Stimulated activated CD8-positive, alpha-beta memory T cell treated with anti-CD3 and anti-CD28 coated beads, Interleukin-15, amount 100 ng/mL, for 4 hours (primary cell): ENCODE measurements around the gene FOXC1.

Experiments
- DNase-seq, 2 donors: peaks; one replicate each; pipeline ENCODE4 v3.0.0-alpha.2; 2020; ENCODE audit warnings: low read depth in 2 of 2

FOXC1 gene

DNA sequence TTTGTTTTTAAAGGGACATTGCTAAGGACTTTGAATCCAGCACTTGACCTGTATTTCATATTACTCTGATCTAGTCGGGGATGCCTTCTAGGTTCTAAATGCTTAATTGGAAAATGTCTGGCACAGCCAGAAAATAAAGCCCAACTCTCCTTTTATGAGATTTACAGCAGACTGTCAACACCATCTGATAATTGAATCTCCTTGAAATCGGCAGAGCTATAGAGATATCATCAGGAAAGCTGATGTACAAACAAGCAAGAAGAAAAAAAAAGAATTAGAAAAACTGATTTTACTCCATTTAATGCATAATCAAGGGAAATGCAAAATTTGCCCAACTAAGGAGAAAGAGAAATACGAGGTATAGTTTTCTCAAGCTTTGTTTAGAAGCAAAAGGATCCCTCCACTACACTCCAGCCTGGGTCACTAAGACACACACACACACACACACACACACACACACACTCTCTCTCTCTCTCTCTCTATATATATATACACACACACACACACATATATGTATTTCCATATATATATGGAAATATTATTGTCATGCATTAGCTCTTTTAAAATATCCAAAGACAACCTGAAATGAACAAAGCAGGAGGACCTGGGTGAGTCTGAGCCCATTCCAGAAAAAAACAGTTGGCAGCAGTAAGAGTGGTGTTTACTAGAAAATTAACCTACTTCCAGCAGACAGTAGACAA, 9.5 kb upstream of the FOXC1 start:
- DNase-seq: no peak

DNA sequence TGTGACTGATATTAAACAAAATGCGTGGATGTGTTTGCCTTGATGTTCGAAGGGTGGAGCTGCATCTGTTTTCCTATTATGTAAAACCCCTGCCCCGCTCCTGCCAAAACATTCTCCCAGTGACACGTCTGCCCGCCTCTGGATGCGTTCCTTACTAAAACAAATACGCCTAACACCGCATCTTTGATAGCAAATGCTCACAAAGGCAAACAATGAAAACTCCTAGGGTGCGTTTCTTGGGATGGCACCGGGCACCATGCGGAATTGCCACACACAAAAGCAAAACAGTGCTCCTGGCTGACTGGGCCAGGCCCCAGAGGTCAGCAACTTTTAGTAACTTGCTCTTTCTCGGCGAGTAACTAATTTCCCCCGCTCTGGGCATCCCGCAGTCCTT, 9.0 kb upstream of the FOXC1 start:
- no peak for DNase-seq

DNA sequence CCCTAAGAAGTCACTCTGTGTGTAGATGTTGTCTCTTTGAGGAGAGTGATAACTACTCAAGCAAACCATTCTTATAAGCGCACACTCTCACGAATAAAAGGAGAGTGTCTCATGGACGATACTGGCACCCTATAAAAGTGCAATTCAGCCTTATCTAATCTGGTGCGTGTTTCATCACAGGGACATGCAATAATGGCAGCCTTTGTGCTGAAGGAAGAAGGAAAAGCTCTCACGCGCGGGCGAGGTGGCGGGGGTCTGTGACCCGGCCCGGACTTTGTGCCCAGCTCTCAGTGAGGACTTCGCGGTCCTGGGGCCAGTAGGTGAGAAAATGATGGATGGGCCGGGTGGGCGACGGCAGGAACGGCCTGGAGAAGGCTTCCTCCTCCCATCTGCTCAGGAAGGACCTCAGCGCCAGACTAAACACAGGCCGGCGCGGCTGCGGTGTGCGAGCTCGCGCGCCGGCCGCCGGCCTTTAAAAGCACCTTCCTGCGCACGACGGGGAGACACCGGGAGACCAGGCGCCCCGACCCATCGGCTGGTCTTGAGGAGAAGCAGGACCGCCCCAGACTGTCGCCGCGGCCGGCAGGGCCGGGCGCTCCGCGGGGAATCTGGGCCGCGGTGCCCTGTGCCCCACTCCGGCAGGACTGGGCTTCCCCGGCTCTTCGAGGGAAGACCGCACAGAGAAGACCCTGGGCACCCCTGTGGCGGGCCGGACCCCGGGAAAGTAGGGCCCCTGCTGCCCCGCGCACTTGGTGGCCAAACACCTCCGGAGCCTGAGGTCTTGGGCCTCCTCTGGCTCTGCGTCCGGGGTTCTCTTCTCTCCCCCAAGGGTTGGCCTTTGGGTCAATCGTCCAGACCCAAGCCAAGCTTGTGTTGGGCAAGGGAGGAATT, 8.3 kb upstream of the FOXC1 start:
- DNase-seq: no peak

DNA sequence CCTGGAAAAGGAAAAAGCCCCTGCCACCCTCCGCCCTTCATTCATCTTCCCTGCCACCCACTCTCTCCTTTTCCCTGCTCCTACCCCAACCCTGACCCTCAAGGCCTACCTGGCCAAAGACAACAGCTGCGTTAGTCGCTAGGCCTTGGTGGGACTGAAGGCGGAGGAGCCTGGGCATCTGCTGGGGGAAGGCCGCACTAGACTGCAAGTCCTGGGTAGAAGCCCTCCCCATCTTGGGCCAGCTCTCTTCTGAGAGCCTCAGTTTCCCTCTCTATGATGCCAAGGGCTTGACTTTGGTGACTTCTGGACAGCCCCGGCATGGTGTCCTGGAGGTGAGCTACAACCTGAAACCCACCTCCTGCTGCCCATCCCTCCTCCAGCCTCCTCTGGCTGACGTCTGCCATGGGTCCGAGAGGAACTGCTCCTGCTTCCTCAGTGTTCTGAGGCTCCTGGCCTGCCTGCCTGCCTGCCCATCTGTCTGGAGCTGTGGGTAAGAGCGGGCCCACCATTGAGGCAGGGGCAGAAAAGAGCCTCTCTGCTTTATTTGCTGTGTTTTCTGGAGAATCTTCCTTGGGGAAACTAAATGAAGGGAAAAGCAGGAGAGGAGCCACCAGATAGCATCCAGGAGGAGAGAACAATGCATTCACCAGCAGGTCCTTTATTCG, 7.5 kb upstream of the FOXC1 start:
- DNase-seq: no peak

DNA sequence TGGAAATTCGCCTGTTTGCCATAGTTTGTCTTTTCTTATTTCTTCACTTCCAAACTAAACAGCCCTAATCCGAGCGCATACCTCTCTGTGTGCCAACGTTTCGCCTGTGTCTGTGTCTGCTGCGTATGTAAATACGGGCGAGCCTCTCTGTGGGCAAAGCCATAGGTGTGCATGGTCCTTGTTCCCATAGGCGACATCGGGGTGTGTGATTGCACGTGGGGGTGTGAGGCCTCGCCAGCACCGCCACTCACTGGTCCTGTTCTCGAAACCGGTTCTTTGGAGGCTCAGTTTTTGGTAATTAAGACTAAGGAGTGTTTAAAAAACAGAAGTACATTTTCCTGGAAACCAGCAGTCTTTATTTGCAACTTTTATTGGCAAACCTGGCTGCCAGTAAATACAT, 6.0 kb upstream of the FOXC1 start:
- no peak for DNase-seq

DNA sequence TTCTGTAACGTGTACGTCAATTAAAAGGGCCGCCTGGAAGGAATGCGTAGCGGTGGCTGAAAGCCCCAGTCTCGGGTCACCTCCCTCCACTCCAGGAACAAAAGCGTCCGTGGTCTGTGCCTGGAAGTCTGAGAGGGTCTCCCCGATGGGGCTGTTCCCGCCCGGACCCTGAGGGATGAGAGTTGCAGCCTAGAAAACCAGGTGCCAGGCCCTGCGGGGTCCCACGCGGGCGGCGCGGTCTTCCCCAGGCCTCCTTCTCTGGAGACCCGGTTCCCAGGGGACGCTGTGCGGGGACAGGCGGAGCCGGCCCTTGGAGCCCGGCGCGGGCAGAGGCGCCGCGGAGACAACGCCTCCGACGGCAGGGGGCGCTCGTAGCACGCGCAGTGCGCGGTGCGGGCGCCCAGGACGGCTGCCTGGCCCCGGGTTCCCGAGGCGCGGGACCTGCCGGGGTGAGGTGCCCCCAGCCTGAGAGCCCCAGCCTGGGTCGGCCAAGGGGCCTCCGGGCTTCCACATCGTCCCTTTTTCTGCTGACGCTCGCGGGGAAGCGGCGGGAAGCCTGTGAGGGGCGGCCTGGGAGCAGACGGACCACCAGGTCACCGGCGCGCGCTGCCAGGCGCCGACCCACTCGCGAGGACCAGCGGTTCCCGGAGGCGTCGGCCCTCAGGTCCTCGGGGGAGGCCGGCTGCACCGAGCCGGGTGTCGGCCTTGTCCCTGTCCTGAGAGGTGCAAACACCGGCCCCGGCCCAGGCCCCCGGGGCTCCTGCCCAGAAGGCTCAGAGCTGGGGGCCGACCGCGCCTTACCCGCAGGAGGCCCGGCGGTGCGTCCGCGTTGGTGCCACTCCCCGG, 5.3 kb upstream of the FOXC1 start:
- DNase-seq: peak in 1 of 2 donors; percentile 31

DNA sequence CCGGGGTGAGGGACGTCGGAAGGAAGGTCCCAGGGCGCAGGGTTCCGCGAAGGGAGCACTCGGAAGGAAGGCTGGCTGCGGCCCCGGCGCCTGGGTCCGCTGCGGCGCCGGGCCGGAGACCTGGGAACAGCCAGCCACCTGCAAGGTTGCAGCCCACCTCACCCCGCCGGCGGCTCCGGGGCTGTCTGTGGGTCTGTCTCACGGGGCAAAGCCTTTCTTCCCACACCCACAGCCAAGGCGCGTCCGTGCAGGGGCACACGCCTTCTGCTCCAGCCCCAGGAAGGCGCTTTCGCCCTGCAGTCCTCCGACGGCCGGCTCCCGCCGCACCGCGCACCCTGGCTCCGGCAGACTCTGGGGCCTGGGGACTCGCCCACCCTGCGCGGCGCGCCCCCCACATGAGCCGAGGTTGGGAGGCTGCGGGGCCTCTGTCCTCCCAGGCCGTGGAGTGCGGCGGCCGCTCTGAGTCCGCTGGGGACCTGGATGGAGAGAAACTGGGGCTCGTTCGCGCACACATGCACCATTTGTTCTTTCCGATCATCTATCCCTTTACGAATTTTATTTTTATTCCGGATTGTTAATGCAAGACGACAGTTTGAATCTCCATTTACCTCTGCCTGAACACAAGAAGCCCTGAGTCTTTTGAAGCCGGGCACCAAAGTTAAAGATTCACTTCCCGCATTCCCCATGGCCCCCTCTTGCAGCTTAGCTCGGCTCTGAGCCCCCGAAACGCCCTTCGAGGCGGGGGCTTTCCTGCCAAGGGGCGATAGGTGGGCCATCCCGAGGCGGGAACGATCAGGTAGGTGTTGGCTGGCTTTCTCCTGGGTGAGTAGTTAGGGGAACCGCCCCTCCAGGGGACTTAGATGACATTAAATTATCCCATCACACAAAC, 4.5 kb upstream of the FOXC1 start:
- DNase-seq: no peak

DNA sequence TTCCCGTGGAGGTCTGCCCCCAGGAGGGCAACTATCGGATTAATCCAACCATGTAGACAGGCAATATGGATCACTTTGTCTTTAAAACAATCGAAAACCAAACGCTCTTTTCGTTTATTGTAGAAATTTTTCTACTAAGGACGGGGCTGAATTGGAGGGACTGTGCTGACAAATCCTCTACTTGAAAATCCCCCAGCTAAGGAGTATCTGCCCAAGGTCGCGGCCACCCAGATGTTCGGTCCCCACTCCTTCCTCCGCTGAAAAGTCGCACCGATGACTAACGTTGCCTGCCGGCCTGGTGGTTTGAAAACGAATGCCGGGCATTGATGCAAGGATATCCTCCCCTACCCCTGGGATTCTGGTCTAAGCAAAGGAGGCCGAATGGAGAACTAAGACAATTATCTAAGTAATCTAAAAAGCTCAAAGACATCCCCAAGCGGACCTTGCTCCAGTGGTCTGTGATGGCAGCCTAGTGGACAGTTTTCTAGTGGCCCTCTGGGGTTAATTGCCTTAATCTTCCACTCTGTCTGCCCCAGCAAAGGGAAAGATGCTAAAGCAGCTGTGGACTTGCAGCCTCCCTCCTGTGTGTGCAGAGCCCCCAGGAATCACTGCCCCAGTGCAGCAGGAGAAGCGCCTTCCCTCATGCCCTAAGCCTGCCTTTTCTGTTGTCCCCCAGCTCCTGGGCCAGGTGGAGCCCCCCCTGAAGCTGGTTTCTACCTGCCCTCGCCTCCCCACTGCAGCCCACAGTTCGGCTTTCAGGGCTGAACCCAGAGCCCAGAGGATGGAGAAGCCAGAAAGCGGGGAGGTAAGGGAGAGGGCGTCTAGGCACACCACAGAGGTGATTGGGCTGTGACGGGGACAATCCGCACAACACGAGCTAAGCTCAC, 3.6 kb upstream of the FOXC1 start:
- no peak for DNase-seq

DNA sequence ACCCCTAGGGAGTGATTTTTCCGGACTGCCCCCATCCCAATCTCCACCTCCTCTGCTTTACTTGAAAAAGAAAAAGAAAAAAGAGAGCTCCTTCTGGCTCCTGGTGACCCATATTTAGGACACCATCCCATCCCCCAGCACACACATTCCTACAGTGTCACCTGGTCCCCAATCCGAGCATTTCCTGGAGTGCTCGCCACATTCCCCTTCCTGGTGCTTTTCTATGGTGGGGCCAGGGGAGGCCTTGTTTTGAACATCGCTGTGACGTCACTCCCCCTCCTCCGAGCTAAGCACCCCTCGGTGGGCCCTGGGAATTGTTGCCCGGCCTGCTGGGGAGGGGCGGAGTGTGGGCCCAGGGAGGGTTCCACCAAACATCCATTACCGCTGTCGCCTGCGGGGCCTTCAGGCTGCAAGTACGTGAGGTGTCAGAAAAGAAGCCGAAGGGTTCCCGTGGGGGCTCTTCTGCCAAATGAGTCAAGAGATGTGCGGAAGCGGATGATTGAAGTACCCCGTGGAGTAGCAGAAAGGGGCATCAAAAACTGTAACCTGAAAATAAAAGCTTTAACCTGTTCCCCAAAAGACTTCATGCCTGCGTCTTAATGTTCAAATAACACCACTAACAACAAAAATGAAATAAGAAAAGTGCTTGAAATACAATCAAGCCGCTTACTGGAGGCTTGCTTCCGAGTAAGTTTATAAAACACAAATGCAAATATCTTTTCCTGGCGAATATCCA, 2.8 kb upstream of the FOXC1 start:
- no peak for DNase-seq

DNA sequence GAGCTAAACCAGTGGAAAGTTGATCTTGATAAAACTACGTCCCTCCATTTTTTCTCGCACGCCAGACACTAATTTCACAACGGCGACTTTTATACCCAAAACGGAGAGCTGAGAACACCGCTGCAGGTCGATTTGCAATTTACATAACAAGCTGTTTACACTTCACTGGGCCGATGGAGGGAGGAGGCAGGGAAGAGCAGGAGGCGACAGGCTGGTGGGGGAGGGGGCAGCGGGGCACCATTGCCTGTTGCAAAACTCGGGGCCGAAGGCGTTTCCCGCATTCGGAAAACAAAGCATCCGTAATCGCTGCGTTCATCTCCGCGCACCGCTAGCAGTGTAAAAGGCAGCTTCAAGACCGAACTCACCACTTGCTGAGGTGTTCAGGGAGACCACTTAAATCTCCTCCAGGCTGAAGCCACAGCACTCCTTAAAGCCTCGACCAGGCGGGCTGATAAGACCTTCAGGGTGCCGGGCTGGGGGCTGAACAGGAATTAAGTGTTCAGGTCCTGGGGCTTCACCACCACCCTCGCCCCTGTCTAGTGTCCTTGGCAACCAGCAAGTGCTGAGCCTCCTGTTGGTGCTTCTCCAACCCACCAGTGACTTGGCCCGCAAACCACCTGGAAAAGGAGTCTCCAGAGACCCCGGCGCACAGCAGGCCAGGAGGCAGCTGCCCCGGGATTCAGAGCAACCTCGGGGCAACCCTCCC, 2.0 kb upstream of the FOXC1 start:
- DNase-seq: no peak

DNA sequence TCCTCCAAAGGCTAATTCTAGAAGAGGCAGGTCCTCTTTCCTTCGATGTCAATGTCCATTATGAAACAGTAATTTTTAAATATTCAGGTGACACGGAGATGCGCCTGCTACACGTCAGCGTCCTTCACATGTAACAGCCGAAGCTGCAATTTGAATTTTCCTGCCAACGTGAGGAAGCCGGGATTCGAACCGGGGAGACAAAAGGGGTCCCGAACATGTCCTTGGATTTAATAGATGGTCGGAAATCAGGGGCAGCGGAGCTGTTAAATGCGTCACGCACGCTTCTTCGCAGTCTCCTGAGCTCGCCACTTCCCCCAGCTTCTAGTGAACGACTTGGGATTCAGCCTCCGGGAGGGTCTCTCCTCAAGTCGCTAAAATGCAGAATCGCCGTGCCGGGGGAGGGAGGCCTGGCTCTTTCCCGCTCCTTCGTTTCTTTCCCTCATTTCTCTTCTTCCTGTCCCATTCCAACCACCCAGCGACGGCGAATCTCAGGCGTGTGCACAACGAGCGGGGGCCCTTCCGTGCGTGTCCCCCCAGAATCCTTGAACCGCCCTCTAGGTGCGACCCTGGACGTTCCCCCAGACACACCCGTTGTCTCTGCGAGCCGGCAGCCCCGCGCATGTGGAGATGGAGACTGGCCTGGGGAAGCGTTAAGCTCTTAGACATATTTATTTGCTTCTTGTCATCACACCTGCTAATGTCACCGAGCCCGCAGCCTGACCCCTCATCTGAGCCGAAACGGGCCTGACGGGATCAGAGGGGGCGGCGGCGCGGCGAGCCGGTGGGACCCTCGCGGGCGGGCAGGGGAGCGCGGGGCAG, 1.3 kb upstream of the FOXC1 start:
- no peak for DNase-seq

DNA sequence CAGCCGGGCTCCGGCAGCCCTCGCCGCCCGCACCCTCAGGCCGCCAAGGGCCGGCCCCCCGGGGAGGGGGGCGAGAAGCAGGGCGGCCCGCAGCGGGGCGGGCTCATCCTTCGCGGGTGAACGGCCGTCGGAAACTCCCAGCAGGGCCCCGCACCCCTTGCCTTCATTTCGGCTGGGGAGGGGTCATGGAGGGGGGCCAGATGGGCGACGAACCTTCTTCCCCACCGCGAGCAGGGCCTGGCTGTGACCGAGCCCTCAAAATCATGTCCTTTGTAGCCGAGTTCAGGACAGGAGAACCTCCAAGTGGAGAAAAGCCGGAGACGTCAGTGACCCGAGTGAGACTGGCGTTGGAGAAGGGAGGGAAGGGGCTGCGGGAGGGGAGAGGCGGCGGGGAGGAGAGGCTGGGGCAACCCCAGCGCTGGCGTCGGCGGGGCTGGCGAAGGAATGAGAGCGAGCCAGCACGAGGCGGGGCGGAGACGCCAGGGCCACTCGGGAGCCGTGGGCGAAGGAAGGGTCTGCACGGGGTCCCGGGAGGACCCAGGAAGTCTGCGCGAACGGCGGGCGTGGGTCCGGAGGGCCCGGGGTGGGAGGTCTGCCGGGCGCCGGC, 571 bp upstream of the FOXC1 start:
- no peak for DNase-seq

DNA sequence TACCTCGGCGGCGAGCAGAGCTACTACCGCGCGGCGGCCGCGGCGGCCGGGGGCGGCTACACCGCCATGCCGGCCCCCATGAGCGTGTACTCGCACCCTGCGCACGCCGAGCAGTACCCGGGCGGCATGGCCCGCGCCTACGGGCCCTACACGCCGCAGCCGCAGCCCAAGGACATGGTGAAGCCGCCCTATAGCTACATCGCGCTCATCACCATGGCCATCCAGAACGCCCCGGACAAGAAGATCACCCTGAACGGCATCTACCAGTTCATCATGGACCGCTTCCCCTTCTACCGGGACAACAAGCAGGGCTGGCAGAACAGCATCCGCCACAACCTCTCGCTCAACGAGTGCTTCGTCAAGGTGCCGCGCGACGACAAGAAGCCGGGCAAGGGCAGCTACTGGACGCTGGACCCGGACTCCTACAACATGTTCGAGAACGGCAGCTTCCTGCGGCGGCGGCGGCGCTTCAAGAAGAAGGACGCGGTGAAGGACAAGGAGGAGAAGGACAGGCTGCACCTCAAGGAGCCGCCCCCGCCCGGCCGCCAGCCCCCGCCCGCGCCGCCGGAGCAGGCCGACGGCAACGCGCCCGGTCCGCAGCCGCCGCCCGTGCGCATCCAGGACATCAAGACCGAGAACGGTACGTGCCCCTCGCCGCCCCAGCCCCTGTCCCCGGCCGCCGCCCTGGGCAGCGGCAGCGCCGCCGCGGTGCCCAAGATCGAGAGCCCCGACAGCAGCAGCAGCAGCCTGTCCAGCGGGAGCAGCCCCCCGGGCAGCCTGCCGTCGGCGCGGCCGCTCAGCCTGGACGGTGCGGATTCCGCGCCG, 994 bp downstream of the FOXC1 start:
- DNase-seq: no peak

DNA sequence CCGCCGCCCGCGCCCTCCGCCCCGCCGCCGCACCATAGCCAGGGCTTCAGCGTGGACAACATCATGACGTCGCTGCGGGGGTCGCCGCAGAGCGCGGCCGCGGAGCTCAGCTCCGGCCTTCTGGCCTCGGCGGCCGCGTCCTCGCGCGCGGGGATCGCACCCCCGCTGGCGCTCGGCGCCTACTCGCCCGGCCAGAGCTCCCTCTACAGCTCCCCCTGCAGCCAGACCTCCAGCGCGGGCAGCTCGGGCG, 1.5 kb downstream of the FOXC1 start:
- DNase-seq: no peak

DNA sequence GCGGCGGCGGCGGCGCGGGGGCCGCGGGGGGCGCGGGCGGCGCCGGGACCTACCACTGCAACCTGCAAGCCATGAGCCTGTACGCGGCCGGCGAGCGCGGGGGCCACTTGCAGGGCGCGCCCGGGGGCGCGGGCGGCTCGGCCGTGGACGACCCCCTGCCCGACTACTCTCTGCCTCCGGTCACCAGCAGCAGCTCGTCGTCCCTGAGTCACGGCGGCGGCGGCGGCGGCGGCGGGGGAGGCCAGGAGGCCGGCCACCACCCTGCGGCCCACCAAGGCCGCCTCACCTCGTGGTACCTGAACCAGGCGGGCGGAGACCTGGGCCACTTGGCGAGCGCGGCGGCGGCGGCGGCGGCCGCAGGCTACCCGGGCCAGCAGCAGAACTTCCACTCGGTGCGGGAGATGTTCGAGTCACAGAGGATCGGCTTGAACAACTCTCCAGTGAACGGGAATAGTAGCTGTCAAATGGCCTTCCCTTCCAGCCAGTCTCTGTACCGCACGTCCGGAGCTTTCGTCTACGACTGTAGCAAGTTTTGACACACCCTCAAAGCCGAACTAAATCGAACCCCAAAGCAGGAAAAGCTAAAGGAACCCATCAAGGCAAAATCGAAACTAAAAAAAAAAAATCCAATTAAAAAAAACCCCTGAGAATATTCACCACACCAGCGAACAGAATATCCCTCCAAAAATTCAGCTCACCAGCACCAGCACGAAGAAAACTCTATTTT, 2.0 kb downstream of the FOXC1 start:
- DNase-seq: no peak
